BLaER1 treated with 17β-estradiol and CSF1 and Interleukin-3, amounts not matched to agents 10 nM and 100 nM (cell line): ENCODE data around the gene IFNA5.
A peak's percentile ranks its signal among the peaks of the same experiment; 100 is the strongest.

Experiments used
- H3K27ac ChIP-seq, 11 experiments: shearing (Covaris generic); formaldehyde crosslinking; 2 replicates each; pipeline ENCODE4 v1.8.1; 2022
- H3K27me3 ChIP-seq, 11 experiments: shearing (Covaris generic); formaldehyde crosslinking; 2 replicates each; pipeline ENCODE4 v1.8.1; 2022
- H3K36me3 ChIP-seq, 11 experiments: shearing (Covaris generic); formaldehyde crosslinking; 2 replicates each; pipeline ENCODE4 v1.8.1; 2022
- H3K4me1 ChIP-seq, 10 experiments: shearing (Covaris generic); formaldehyde crosslinking; 2 replicates each; pipeline ENCODE4 v1.8.1; 2022
- H3K4me2 ChIP-seq, 11 experiments: shearing (Covaris generic); formaldehyde crosslinking; 2 replicates each; pipeline ENCODE4 v1.8.1; 2022
- H3K4me3 ChIP-seq, 10 experiments: shearing (Covaris generic); formaldehyde crosslinking; 2 replicates each; pipeline ENCODE4 v1.8.1; 2022
- H3K9ac ChIP-seq, 11 experiments: shearing (Covaris generic); formaldehyde crosslinking; 2 replicates each; pipeline ENCODE4 v1.8.1; 2022
- H3K9me3 ChIP-seq, 11 experiments: shearing (Covaris generic); formaldehyde crosslinking; replicated peaks in 1 of 11; 2 replicates each; pipeline ENCODE4 v1.8.1; 2022
- H4K20me1 ChIP-seq, 11 experiments: shearing (Covaris generic); formaldehyde crosslinking; 2 replicates each; pipeline ENCODE4 v1.8.1; 2022
- Cebpa-rat ChIP-seq, 11 experiments: shearing (Covaris generic); IDR thresholded peaks; 2 replicates each; pipeline ENCODE4 v1.8.1; 2022

IFNA5 gene

DNA sequence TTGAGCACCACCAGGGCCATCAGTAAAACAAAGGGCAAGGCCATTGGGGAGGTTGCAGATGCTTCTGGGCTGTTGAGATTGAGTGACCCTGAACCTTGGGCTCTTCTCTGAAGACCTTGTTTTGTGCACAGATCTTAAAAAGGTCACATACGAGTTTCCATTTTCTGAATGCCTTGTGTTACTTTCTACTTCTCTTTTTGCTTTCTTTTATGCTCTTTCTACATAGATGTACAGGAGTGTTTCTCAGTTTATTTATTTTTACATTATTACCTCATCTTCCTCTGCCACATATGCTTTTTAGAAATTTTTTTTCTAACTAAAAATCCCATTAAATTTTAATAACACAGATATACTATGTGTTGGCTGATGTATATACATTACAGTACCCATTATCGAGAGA is at the start of gene IFNA5:
IFNA5 (minus strand) TSS at position 101 of the 400 bp plus-strand sequence; CDS start at position 44, 57 bp downstream.
- peaks cover 0 to 59% (median 0%) of the 10 kb centered on the region in 11 experiments; a peak in 4 of 22 replicates for H3K27me3 ChIP-seq

DNA sequence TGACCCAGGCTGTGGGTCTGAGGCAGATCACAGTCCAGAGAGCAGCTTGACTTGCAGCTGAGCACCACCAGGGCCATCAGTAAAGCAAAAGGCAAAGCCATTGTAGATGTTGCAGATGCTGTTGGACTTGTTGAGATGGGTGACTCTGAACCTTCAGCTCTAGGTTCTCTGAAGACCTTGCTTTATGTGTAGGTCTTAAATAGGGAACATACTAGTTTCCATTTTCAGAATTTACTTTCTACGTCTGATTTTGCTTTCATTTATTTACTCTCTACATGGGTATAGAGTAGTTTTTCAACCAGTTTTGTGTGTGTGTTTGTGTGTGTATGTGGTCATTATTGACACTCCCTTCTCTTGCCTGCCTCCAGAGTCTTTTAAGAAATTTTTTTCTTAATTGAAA is 45.7 kb upstream of the IFNA5 start, which contains the start of gene IFNA6:
IFNA6 (minus strand) TSS at position 101 of the 400 bp plus-strand sequence; CDS start at position 101, 0 bp downstream.
- Histone ChIP-seq H3K9me3 (peaks cover 7 to 20% (median 15%) of the 10 kb centered on the region in 11 experiments), H3K27me3 (peaks cover 0 to 58% (median 0%) of the 10 kb centered on the region in 11 experiments; a peak in 4 of 22 replicates), H3K4me2 (no peak within 1 kb of the TSS), H3K4me3 (no peak within 1 kb of the TSS), H4K20me1 (no peaks in the 10 kb centered on the region), H3K9ac (no peak within 1 kb of the TSS), H3K27ac (no peak within 1 kb of the TSS), H3K4me1 (no peaks in the 10 kb centered on the region), H3K36me3 (no peaks in the 10 kb centered on the region)
- no peak for TF ChIP-seq Cebpa-rat (IDR thresholded peaks at IDR 0.05)

More for the DNA sequence above, at the start of gene IFNA5:
- TF ChIP-seq Cebpa-rat (IDR thresholded peaks at IDR 0.05): no peak
- H3K9me3 ChIP-seq: no peaks in the 10 kb centered on the region
- H3K4me3 ChIP-seq: no peak within 1 kb of the TSS
- no peaks in the 10 kb centered on the region for H3K36me3 ChIP-seq
- H3K4me2 ChIP-seq: no peak within 1 kb of the TSS
- no peak within 1 kb of the TSS for H3K9ac ChIP-seq
- H3K4me1 ChIP-seq: peaks cover 0 to 10% (median 7%) of the 10 kb centered on the region in 10 experiments; a peak in 9 of 20 replicates
- no peak within 1 kb of the TSS for H3K27ac ChIP-seq
- H4K20me1 ChIP-seq: no peaks in the 10 kb centered on the region

DNA sequence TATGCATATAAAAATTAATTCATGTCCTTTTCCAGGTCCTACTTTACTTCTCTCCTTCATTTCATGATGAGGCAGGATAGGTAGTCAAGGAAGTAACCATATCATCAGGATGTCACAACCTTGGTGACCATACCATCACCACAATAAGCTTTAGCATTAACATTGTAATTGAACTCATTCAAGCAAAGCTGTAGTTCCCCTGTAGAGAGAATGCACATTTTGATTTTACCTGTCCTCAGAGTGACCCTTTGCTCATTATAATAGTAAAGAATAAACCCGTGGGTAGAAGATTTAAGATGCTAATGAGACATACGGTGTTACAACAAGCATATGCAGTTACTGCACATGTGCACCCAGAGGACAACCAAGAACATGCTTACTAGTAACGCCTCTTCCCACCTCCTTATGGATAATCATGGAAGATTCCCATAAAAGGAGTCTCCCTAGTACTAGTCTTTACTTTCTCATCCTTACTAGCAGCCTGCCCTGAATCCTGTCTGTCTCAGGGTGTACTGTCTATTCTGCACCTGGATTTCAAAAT is 43.4 kb upstream of the IFNA5 start:
- no peak overlapping the region for H3K9ac ChIP-seq
- H3K4me3 ChIP-seq: no peak overlapping the region
- no peaks in the 10 kb centered on the region for H3K36me3 ChIP-seq
- peaks cover 8 to 22% (median 15%) of the 10 kb centered on the region in 11 experiments; a peak in 21 of 22 replicates for H3K9me3 ChIP-seq
- no peak overlapping the region for H3K27ac ChIP-seq
- no peak overlapping the region for H3K4me2 ChIP-seq
- peaks cover 0 to 5% (median 0%) of the 10 kb centered on the region in 10 experiments; a peak in 2 of 20 replicates for H3K4me1 ChIP-seq
- no peaks in the 10 kb centered on the region for H4K20me1 ChIP-seq
- TF ChIP-seq Cebpa-rat (IDR thresholded peaks at IDR 0.05): no peak
- peaks cover 0 to 64% (median 0%) of the 10 kb centered on the region in 11 experiments; a peak in 4 of 22 replicates for H3K27me3 ChIP-seq

DNA sequence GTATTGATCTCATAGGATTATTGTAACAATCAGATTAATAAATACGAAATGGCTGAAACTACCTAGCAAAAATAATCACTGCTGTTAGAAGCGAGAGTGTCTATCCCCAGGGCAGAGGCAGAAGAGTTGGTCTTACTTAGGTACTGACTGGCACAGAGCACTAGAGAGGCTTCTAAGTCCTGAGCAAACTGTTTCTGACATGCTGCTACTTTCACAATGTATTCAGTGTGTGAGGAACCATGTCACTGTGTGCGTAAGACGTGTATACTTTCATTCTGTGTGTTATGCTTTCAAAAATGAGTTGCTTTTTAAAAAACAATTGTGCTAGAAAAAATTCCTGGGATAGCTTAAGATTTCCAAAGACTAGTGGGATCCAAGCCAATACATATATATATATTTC is 35.6 kb upstream of the IFNA5 start:
- Histone ChIP-seq H4K20me1 (no peaks in the 10 kb centered on the region), H3K9ac (no peak overlapping the region), H3K4me2 (no peak overlapping the region), H3K9me3 (peaks cover 7 to 22% (median 16%) of the 10 kb centered on the region in 11 experiments; a peak in 21 of 22 replicates), H3K4me1 (peaks cover 0 to 7% (median 1%) of the 10 kb centered on the region in 10 experiments; a peak in 5 of 20 replicates), H3K27ac (no peak overlapping the region), H3K36me3 (no peaks in the 10 kb centered on the region), H3K4me3 (no peak overlapping the region), H3K27me3 (peaks cover 0 to 66% (median 0%) of the 10 kb centered on the region in 11 experiments; a peak in 4 of 22 replicates)
- TF ChIP-seq Cebpa-rat (IDR thresholded peaks at IDR 0.05): no peak

DNA sequence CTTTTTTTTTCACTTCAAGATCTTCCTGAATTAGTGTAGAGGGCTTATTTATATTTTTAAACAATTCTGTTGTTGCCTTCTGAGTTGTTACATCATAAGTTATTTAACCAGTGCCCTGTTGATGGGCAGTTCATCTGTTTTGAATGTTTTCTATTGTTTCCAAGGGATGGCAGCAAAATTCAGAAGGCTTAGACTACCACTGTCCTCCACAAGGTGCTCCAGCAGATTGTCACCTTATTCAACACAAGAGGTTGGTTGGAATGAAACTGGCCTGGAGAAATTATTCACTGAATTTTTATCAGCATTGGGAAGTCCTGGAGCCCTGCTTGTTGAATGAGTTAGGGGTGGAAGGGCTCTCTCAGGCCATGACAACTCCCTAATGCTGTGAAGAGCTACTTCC is 31.3 kb upstream of the IFNA5 start:
- Histone ChIP-seq H3K9ac (no peak overlapping the region), H4K20me1 (peaks cover 23 to 28% (median 26%) of the 10 kb centered on the region in 11 experiments), H3K27me3 (peaks cover 0 to 28% (median 0%) of the 10 kb centered on the region in 11 experiments; a peak in 4 of 22 replicates), H3K4me1 (peaks cover 28 to 35% (median 29%) of the 10 kb centered on the region in 10 experiments), H3K4me2 (no peak overlapping the region), H3K9me3 (no peaks in the 10 kb centered on the region; a peak in 1 of 22 replicates), H3K27ac (no peak overlapping the region), H3K36me3 (peaks cover 11 to 25% (median 19%) of the 10 kb centered on the region in 11 experiments; a peak in 18 of 22 replicates), H3K4me3 (no peak overlapping the region)
- no peak for TF ChIP-seq Cebpa-rat (IDR thresholded peaks at IDR 0.05)

DNA sequence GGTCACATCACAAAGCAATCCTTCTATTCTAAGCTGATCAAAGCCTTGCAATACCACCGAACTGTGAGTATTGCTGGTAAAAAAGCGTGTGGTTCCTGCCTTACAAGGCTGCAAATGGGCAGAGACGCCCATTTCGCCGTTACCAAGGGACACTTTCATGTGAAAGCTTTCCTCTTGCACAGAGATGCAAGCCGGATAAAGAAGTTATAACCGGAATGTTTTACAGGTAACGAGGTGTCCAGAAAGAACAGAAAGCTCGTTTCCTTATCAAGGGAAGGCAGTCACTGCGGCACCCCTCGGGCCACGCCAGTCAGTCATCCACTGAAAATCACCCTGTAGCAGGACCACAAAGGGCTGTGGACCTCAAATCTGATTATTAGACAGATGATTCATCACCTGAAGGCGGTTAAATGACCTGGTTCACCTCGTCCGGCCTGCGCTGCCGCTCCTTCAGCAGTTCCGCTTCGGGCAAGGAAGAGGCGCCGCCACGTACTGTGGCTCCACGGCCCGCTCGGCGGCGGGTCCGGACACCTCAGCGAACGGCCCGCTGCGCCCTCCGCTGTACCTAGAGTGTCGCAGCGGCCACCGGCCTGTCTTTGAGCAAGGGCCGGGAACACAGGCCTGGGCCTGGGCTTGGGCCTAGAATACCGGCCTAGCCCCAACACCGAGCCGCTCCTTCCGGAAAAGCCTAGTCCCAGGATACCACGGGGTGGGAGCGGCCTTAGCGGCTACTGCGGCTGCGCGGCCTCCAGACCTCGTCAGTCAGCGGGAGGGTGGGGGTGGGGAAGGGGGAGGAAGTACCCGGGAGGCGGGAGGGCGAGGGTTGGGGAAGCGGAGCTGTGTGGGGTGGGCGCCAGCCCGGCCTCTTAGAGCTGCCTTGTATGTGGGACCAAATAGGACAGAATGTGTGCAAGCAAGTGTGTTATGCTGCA is 29.9 kb upstream of the IFNA5 start, which contains the start of gene KLHL9:
KLHL9 (minus strand) TSS at position 704 of the 932 bp plus-strand sequence; CDS start at position 159, 545 bp downstream.
- H3K4me3 ChIP-seq: peak within 1 kb of the TSS; percentile 69 to 93 (median 86)
- H3K9me3 ChIP-seq: no peaks in the 10 kb centered on the region; a peak in 1 of 22 replicates
- no peak for TF ChIP-seq Cebpa-rat (IDR thresholded peaks at IDR 0.05)
- H3K9ac ChIP-seq: peak within 1 kb of the TSS; percentile 95 to 100 (median 98)
- H4K20me1 ChIP-seq: peaks cover 38 to 43% (median 41%) of the 10 kb centered on the region in 11 experiments
- peaks cover 20 to 39% (median 28%) of the 10 kb centered on the region in 11 experiments; a peak in 20 of 22 replicates for H3K36me3 ChIP-seq
- peak within 1 kb of the TSS; percentile 93 to 99 (median 98) for H3K27ac ChIP-seq
- peak within 1 kb of the TSS; percentile 79 to 97 (median 87) for H3K4me2 ChIP-seq
- peaks cover 39 to 50% (median 44%) of the 10 kb centered on the region in 10 experiments for H3K4me1 ChIP-seq
- peaks cover 0 to 19% (median 0%) of the 10 kb centered on the region in 11 experiments; a peak in 4 of 22 replicates for H3K27me3 ChIP-seq

DNA sequence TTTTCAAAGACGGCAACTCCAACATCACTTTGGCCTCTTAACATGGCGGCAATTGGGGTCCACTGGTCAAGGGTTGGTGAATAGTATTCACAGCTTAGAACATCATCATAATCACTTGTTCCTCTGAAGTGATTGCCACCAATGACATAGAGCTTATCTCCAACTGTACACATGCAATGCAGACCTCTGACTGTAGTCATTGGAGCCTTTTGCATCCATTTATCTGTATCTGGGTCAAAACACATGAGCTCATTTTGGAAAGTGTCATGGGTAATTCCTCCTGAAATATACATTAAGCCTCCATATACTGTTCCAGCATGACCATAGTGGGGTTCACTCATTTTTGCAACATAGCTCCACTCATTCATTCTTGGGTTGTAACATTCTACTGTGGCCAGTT is 28.1 kb upstream of the IFNA5 start:
- Histone ChIP-seq H3K4me2 (peak overlapping the region; percentile 79 to 97 (median 87)), H3K27ac (no peak overlapping the region), H3K9ac (no peak overlapping the region), H3K36me3 (peaks cover 21 to 49% (median 32%) of the 10 kb centered on the region in 11 experiments; a peak in 20 of 22 replicates), H3K4me3 (peak overlapping the region; percentile 69 to 93 (median 86); a peak in 10 of 20 replicates), H3K9me3 (no peaks in the 10 kb centered on the region; a peak in 1 of 22 replicates), H3K4me1 (peaks cover 40 to 57% (median 46%) of the 10 kb centered on the region in 10 experiments), H3K27me3 (peaks cover 0 to 6% (median 0%) of the 10 kb centered on the region in 11 experiments; a peak in 3 of 22 replicates), H4K20me1 (peaks cover 54 to 61% (median 58%) of the 10 kb centered on the region in 11 experiments)
- TF ChIP-seq Cebpa-rat (IDR thresholded peaks at IDR 0.05): no peak

DNA sequence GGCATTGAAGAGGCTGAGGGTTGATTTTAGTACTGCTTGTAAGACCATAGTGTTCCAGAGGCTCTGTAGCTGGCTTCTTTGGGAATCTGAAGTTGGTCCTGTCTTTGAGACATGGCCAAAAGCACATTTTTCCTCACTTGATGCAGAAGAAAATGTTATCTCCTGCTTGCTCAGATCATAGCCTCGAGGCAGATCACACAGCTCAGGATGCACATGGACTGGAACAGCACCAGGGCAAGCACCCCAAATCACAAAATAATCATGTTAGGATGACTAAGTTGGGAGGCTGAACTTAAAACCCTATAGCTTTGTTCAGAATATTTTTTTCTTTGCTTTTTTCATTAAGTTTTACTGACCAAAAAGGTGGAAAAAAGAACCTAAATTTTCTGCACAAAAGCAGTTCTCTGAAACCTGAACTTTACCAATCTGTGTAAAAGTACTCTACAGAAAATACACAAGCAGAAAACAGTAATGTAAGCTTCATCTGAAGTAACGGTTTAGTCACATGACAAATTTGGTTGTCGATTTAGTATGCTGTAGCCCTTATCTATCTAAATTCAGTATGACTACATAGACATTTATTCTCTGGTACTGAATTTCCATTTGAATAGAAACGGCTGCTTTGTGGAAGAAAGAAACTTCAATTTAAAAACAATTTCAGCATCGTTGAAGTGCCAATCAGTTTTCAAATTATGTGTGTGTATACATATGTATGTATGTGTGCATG is 26.7 kb upstream of the IFNA5 start:
- Histone ChIP-seq H3K4me2 (peak overlapping the region; percentile 79 to 97 (median 87)), H4K20me1 (peaks cover 66 to 75% (median 72%) of the 10 kb centered on the region in 11 experiments), H3K9me3 (no peaks in the 10 kb centered on the region; a peak in 1 of 22 replicates), H3K9ac (peak overlapping the region in 3 of 11 experiments; percentile 8 to 51 (median 43); a peak in 3 of 22 replicates), H3K27ac (no peak overlapping the region), H3K4me3 (peak overlapping the region in 6 of 10 experiments; percentile 24 to 89 (median 26); a peak in 5 of 20 replicates), H3K27me3 (no peaks in the 10 kb centered on the region), H3K36me3 (peaks cover 21 to 49% (median 32%) of the 10 kb centered on the region in 11 experiments; a peak in 20 of 22 replicates), H3K4me1 (peaks cover 40 to 60% (median 48%) of the 10 kb centered on the region in 10 experiments)
- TF ChIP-seq Cebpa-rat (IDR thresholded peaks at IDR 0.05): no peak
